K562 (cell line): Measurements from ENCODE around the gene CMIP. TPM values are rescaled to one million over a fixed set of nuclear protein-coding genes. Genes with fewer than 3 reads are reported as not detected.
A peak's percentile ranks its signal among the peaks of the same experiment; 100 is the strongest.

Experiments used
- BACH1 ChIP-seq: fragments of 200-800 bp; sonication (Bioruptor generic); IDR thresholded peaks from 2 replicates; pipeline ENCODE4 v1.6.1; 2016; ENCODE audit warnings: missing genetic modification characterization, missing compliant biosample characterization
- CBX2 ChIP-seq: fragments of 200-600 bp; sonication (generic); IDR thresholded peaks from one replicate; pipeline ENCODE4 v1.6.1; 2012; ENCODE audit warnings: mild to moderate bottlenecking, low read length, inconsistent platforms; ENCODE audit not compliant: insufficient read depth, poor library complexity, severe bottlenecking
- EGR1 ChIP-seq: fragments of 450-650 bp; conservative IDR thresholded peaks from 2 replicates; pipeline ENCODE4 v1.6.1; 2017; ENCODE audit warnings: mild to moderate bottlenecking
- ETV5 ChIP-seq: sonication (generic); formaldehyde crosslinking; IDR thresholded peaks from 2 replicates; pipeline ENCODE4 v1.4.0; 2020; ENCODE audit warnings: low read depth, mild to moderate bottlenecking, missing genetic modification reagents
- GATAD2A ChIP-seq: fragments of 450-650 bp; IDR thresholded peaks from 2 replicates; pipeline ENCODE4 v1.6.1; 2017
- MAFF ChIP-seq: IDR thresholded peaks from 2 replicates; pipeline ENCODE4 v1.6.1; 2012; ENCODE audit warnings: low read length, improper control_type of control experiment
- NCOA1 ChIP-seq: fragments of 450-650 bp; IDR thresholded peaks from 2 replicates; pipeline ENCODE4 v1.6.1; 2016; ENCODE audit warnings: low read depth
- NFRKB ChIP-seq: fragments of 450-650 bp; IDR thresholded peaks from 2 replicates; pipeline ENCODE4 v1.6.1; 2016; ENCODE audit warnings: low read depth
- PRMT5 ChIP-seq: sonication (generic); formaldehyde crosslinking; IDR thresholded peaks from 2 replicates; pipeline ENCODE4 v1.5.0; 2020; ENCODE audit warnings: missing genetic modification reagents
- SMARCC2 ChIP-seq: fragments of 450-650 bp; IDR thresholded peaks from 2 replicates; pipeline ENCODE4 v1.6.1; 2017; ENCODE audit warnings: antibody characterized with exemption, moderate library complexity, mild to moderate bottlenecking, low read depth
- TAF15 ChIP-seq: fragments of 200-400 bp; formaldehyde crosslinking; IDR thresholded peaks from 2 replicates; pipeline ENCODE4 v1.6.1; 2017; ENCODE audit warnings: mild to moderate bottlenecking, low read depth, low read length, moderate library complexity
- ZNF766 ChIP-seq: fragments of 200-800 bp; sonication (Bioruptor generic); conservative IDR thresholded peaks from 2 replicates; pipeline ENCODE4 v1.6.1; 2016; ENCODE audit warnings: missing genetic modification characterization, missing compliant biosample characterization
- polyA plus RNA-seq, 8 experiments: library from polyadenylated mRNA; depleted of rRNA in 4 of 8; stranded (reverse) in 5 of 8; unstranded in 3 of 8; fragments of >200 nt; fragmentation: Nextera tagmentation in 2 of 8; fragmentation: Illumina TruSeq in 1 of 8; extraction: Ambion mirVana in 2 of 8; extraction: Trizol in 1 of 8; gene quantifications; 2 replicates each; pipeline versions ENCODE4 v1.2.1 to v1.2.3, GENCODE V29; 2011 to 2014; ENCODE audit warnings: inconsistent platforms in 1 of 8, missing spikeins in 1 of 8
- total RNA-seq, 7 experiments: library from RNA; depleted of rRNA in 6 of 7; stranded (reverse); fragments of >200 nt in 6 of 7; fragmentation: Illumina TruSeq in 2 of 7; extraction: Trizol in 2 of 7; gene quantifications; 2 replicates each; pipeline versions ENCODE4 v1.2.1 to v1.2.3, GENCODE V29; 2011 to 2021; ENCODE audit warnings: low replicate concordance in 1 of 7
- TF ChIP-seq, protein P1 (sequence below), 2 experiments: fragments of 450-650 bp; formaldehyde crosslinking in 1 of 2; IDR thresholded peaks; 2 replicates each; pipeline versions ENCODE4 v1.4.0 to v1.6.1; 2014 to 2020; ENCODE audit warnings: mild to moderate bottlenecking in 2 of 2, borderline replicate concordance in 1 of 2, low read depth in 1 of 2
- TF ChIP-seq, protein P2 (sequence below): fragments of 450-650 bp; IDR thresholded peaks from 2 replicates; pipeline ENCODE4 v1.6.1; 2018; ENCODE audit not compliant: partially characterized antibody

CMIP gene
- total and polyA plus RNA-seq, 9 of the 15 experiments (the other 6 are each of a cell fraction or from before 2014, with no cell fraction given), result 0.94 to 82.5 (median 10.3) TPM

DNA sequence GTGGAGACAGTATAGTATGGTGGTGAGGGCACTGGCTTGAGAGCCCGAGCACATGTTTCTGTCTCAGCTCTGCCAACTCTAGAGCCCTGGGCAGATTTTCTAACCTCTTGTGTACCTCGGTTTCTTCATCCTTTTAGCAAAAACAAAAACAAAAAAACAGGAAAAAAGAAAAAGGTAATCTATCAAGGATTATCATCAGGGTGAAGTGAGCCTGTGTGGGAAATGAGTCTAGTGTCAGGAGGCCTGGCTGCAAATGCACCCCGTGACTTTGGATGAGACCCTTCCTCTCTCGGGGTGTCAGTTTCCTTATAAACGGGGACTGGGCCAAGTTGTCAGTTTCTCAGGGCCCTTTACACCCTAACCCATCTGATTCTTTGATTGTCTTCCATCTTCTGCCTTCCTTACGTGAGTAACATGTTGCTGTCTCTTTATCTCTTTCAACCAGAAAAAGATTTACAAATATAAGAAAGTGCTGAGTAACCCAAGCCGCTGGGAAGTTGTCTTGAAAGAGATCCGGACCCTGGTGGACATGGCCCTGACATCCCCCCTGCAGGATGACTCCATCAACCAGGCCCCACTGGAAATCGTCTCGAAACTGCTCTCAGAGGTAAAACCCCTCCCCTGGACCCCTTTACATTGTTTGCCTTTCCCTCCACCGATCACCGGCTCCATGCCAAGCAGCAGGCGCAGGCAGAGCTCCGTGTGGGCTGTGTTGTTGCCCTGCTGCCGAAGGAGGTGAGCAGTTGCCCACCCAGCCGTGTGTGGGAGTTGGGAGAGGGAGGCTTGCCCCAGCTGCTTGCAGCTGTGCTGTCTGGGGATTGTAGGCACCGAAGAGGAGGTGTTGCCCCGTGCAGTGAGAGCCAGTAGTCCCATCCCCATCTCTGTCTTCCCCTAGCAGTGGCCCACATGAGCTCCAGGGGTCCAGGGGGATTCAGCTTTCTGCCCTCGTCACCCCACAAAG, 207.4 kb downstream of the CMIP start (continued):
- TF ChIP-seq, protein P1, sequence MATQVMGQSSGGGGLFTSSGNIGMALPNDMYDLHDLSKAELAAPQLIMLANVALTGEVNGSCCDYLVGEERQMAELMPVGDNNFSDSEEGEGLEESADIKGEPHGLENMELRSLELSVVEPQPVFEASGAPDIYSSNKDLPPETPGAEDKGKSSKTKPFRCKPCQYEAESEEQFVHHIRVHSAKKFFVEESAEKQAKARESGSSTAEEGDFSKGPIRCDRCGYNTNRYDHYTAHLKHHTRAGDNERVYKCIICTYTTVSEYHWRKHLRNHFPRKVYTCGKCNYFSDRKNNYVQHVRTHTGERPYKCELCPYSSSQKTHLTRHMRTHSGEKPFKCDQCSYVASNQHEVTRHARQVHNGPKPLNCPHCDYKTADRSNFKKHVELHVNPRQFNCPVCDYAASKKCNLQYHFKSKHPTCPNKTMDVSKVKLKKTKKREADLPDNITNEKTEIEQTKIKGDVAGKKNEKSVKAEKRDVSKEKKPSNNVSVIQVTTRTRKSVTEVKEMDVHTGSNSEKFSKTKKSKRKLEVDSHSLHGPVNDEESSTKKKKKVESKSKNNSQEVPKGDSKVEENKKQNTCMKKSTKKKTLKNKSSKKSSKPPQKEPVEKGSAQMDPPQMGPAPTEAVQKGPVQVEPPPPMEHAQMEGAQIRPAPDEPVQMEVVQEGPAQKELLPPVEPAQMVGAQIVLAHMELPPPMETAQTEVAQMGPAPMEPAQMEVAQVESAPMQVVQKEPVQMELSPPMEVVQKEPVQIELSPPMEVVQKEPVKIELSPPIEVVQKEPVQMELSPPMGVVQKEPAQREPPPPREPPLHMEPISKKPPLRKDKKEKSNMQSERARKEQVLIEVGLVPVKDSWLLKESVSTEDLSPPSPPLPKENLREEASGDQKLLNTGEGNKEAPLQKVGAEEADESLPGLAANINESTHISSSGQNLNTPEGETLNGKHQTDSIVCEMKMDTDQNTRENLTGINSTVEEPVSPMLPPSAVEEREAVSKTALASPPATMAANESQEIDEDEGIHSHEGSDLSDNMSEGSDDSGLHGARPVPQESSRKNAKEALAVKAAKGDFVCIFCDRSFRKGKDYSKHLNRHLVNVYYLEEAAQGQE (IDR thresholded peaks at IDR 0.05; ENCODE audit: borderline replicate concordance), result no peak
- TF ChIP-seq, protein P1 (CRISPR knock-in tag; IDR thresholded peaks at IDR 0.05; ENCODE audit: low read depth), result no peak
- TF ChIP-seq NCOA1 (peak; percentile 68; the same call in 1 of the 2 replicates), EGR1 (peak; percentile 72; the same call in 1 of the 2 replicates), ZNF766 (CRISPR knock-in tag) (peak; percentile 63; the same call in 1 of the 2 replicates), TAF15 (no peak), GATAD2A (peak; percentile 53; the same call in 1 of the 2 replicates), ETV5 (peak; percentile 70), MAFF (peak; percentile 84), BACH1 (peak; percentile 82), SMARCC2 (peak; percentile 88), NFRKB (0 out of 2 replicates have a peak, but pooled peaks have one; percentile 14), PRMT5 (no peak), CBX2 (no peak)
- TF ChIP-seq, protein P2, sequence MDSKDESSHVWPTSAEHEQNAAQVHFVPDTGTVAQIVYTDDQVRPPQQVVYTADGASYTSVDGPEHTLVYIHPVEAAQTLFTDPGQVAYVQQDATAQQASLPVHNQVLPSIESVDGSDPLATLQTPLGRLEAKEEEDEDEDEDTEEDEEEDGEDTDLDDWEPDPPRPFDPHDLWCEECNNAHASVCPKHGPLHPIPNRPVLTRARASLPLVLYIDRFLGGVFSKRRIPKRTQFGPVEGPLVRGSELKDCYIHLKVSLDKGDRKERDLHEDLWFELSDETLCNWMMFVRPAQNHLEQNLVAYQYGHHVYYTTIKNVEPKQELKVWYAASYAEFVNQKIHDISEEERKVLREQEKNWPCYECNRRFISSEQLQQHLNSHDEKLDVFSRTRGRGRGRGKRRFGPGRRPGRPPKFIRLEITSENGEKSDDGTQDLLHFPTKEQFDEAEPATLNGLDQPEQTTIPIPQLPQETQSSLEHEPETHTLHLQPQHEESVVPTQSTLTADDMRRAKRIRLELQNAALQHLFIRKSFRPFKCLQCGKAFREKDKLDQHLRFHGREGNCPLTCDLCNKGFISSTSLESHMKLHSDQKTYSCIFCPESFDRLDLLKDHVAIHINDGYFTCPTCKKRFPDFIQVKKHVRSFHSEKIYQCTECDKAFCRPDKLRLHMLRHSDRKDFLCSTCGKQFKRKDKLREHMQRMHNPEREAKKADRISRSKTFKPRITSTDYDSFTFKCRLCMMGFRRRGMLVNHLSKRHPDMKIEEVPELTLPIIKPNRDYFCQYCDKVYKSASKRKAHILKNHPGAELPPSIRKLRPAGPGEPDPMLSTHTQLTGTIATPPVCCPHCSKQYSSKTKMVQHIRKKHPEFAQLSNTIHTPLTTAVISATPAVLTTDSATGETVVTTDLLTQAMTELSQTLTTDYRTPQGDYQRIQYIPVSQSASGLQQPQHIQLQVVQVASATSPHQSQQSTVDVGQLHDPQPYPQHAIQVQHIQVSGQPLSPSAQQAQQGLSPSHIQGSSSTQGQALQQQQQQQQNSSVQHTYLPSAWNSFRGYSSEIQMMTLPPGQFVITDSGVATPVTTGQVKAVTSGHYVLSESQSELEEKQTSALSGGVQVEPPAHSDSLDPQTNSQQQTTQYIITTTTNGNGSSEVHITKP, result peak; percentile 77
